Ishikawa (cell line): ENCODE results near the gene METRNL.

ENCODE experiments used
- CREB1 ChIP-seq: IDR thresholded peaks from 2 replicates; pipeline ENCODE4 v1.6.1; 2012; ENCODE audit warnings: low read depth
- RAD21 ChIP-seq: IDR thresholded peaks from 2 replicates; pipeline ENCODE4 v1.6.1; 2012; ENCODE audit warnings: low read depth
- YY1 ChIP-seq: IDR thresholded peaks from 2 replicates; pipeline ENCODE4 v1.6.1; 2012; ENCODE audit warnings: low read depth

- TF ChIP-seq CREB1 (no peak), YY1 (no peak), RAD21 (no peak)
These were observed 2.3 kb downstream of the METRNL start for GRCh38 chr17:83081684-83082201.
